GM19023 (cell line): ENCODE results near the gene SLIT3.

Experiments
- ATAC-seq: cut with Tn5 transposase; IDR thresholded peaks from one replicate; pipeline ENCODE4 v1.9.1; 2021; ENCODE audit warnings: mild to moderate bottlenecking, moderate library complexity; ENCODE audit not compliant: unreplicated experiment

SLIT3 gene

DNA sequence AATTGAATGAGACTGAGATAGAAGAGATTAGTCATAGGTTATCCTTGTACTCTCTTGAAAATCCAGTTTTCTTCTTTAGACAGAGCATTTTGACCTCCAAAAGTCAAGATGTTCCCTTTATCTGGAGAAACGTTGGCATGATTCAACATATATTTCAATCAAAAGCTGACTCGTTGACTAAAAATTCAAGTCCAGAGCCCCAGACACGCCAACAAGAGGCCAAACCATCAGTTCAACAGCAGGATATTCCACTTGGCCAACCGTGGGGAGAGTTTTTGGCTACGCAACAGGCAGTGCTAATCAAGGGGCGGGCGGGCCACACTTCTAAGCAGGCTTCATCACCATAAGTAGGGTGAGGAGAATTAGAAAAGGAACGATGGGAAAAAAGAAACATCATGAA is 119.1 kb downstream of the SLIT3 start:
- ATAC-seq = no peak

- ATAC-seq = no peak
Measured at GRCh38 chr5:169178754-169179153, 122.2 kb downstream of the SLIT3 start.

DNA sequence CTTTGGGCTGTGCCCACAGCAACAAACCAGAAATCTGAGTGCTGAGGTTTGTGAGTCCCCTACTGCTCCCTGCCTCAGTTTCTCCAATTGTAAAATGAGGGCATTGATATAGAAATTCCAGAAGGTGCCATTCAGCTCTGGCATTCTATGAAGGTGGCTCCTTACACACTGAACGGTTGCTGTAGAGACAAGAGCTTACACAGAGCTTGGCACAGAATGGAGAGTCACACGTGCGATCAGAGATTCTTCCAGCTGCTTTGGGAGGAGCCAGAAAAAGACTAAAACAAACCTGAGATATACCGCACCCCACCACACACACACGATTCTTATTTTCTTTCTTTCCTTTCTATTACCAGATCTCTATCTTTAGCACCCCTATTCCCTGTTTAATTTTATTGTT is 122.7 kb downstream of the SLIT3 start:
- ATAC-seq = no peak

DNA sequence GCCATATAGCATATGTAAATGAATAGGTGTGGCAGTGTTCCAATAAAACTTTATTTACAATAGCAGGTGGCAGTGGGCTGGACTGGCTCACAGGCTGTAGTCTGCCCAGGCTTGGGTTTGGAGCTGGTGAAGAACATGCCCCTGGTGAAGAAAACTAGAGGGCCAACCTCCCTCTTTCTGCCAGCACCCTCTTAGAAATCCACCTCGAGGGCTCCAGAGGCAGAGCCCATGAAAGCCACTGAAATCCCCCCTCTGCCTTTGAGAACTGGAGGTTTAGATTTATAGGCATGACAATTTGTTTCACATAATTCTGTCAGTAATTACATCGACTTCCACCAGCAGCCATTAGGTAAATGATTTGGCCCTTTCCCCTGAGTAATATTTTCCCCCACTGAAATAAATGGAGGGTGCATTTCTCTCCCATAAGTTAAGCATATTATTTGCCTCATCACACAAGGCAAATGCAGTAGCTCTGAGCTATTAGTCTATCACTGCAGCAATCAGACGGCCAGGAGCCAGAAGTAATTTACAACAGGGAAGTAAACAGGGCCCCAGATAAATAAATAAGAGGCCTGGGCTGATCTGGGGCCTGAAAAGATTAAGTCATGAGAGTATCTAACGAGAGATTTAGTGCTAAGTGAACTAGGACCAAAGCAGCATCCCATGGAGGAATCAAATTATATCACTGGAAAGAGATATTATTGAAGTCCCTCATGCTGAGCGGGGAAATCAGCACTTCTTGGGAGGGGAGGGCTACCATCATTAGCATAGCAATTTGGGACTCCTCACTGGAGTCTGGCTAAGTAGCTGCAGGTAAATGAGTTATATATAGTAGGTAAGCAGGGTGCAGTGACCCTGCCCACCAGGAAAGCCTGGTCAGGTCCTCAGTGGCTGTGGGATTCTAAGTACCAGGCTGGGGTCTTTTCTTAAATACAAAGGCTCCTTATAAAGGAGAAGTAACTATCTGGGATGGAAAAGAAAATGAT is 123.9 kb downstream of the SLIT3 start:
- no peak for ATAC-seq

GRCh38 chr5:169175733-169176132 is 125.2 kb downstream of the SLIT3 start:
- no peak for ATAC-seq

DNA sequence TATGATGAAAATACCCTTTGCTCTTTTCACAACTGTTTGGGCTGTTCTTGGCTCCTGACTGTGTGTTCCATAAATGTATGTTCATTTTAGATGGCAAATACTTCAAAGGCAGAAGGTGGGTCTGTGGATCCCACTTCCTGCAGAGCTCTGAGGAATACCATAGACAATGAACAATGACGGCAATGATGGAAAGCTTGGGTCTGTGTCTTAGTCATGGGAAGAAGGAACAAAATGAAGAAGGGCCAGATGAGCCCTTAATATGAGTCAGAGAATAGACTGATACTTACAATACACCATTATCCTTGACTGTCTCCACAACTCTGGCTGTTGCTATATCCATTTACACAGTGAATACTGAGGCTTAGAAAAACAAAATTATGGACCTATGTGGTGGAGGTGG is 126.0 kb downstream of the SLIT3 start:
- ATAC-seq = no peak

DNA sequence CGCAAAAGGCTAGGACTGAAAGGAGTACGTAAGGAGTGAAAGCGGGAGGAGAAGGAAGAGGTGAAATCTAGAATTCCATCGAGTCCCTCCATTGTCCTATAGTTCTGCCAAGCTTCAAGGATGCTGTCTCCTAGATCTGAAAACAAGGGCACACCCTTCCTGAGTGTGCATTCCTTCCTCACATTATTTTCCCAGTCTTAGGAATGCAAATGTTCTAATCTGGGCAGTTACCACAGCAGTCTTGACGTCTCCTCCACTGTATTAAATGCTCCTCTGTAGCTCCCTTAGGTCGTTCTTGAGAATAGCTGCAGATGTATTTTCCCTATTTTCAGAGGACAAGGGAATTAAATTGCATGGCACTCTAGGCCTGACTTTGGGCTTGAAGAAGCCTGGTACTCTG is 127.6 kb downstream of the SLIT3 start:
- no peak for ATAC-seq

GRCh38 chr5:169171515-169171914 is 129.4 kb downstream of the SLIT3 start:
- no peak for ATAC-seq

GRCh38 chr5:169169783-169170182 is 131.2 kb downstream of the SLIT3 start:
- ATAC-seq = no peak

DNA sequence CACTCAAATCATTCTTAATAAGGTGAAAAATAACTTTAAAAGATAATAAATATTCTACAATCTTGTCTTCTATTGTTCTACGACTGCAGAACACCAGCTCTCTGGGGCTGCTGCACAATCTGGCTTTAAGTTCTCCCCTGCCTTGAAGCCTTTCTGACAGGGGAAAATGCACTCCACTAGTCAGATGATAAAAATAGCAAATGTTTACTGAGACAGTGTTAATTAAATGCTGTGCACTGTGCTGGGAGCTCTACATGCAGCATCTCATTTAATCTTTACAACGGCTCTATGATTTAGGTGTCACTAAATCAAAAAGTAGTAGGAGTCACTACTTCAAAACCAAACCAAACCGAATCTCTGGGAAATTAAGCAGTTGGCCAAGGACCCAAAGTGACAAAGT is 132.7 kb downstream of the SLIT3 start:
- no peak for ATAC-seq

GRCh38 chr5:169166078-169166477 is 134.9 kb downstream of the SLIT3 start:
- no peak for ATAC-seq

DNA sequence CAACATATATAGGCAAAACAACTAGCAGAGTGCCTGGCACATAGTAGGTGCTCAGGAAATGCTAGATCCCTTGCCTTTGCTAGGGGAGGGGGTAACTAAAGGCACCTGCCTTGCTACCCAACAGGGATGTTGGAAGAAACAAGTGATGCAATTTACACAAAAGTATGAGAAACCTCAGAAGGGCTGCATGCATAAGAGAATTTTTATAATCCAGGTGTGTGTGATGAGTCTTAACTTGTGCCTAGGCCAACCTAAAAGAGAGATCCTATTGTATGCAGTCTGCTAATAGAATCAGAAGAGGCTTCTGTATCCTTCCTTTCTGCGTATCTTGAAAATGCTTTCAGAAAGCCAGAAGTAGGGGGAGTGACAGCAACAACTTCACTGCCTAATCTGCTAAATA is 135.9 kb downstream of the SLIT3 start:
- ATAC-seq = no peak

GRCh38 chr5:169164481-169164925 is 136.4 kb downstream of the SLIT3 start:
- no peak for ATAC-seq

- ATAC-seq = no peak
Measured at GRCh38 chr5:169162407-169162806, 138.5 kb downstream of the SLIT3 start.

- no peak for ATAC-seq
Measured at GRCh38 chr5:169161022-169161680, 139.8 kb downstream of the SLIT3 start.

DNA sequence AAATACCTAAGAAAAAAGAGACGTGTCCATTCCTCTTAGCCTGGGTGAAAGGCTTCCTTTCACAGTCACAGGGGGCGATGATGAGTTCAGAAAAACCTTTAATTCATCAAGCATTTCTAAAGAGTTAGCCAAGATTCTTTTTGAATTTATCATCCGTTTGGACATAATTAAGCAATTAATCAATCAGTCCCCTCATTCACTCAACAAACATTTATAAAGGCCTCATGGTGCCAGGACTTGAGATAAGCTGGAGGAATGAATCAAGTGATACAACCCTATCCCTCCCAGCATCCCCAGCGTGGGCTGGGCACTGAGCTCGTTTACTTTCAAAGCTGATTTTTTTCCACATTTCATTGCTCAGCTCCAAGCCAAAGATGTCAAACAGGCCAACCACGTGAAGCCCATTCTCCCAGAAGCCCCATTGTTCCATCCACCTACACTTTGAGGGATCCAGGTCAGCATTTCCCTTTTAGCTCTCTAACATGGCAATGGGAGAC is 140.5 kb downstream of the SLIT3 start:
- no peak for ATAC-seq

DNA sequence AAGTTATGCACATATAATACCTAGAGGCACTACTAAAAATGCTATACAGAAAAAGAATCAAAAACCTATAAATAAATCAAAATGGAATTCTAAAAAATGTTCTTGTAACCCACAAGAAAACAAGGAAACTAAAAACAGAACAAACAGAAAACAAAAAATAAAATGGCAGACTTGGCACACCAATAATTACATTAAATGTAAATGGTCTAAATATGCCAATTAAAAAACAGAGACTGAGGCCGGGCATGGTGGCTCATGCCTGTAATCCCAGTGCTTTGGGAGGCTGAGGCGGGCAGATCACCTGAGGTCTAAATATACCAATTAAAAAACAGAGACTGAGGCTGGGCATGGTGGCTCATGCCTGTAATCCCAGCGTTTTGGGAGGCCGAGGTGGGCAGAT is 142.2 kb downstream of the SLIT3 start:
- no peak for ATAC-seq

DNA sequence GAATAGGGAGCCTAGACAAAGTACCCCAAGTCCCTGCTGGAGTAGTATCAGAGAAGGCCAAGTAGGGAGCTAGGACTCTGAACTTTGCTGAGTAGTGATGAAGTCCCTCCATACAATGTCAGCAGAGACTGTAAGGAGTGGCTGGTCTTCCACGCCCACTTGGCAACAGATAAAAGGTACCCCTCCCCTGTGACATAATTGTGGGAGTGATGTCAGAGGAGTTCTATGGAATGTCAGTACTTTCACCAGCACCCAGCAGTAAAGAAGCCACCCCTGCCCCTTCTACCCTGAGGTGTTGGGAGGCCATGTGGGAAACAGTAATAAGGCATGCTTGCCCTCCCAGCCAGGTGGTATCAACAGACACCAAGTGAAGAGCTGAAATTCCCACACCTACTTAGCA is 143.9 kb downstream of the SLIT3 start:
- ATAC-seq = no peak

- ATAC-seq = no peak
Measured at GRCh38 chr5:169154679-169155078, 146.3 kb downstream of the SLIT3 start.

DNA sequence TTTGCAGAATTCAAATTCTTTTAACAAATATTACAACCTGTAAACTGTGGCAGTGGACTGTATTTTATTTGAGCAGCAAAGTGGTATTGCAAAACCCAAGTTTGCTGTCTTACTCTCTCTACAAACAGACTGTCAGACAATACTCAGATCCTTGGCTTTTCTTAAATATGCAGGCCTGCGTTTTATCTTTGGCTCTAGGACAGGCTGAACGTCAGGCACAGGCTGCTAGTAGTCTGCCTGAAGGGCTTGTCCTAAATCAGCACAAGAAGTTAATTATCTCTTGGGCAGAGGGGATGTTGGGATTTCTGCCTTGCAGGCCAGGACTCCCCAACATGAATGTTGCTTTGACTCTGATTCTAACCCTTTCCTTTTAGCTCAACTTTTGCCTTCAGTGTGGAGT is 147.5 kb downstream of the SLIT3 start:
- ATAC-seq = no peak

DNA sequence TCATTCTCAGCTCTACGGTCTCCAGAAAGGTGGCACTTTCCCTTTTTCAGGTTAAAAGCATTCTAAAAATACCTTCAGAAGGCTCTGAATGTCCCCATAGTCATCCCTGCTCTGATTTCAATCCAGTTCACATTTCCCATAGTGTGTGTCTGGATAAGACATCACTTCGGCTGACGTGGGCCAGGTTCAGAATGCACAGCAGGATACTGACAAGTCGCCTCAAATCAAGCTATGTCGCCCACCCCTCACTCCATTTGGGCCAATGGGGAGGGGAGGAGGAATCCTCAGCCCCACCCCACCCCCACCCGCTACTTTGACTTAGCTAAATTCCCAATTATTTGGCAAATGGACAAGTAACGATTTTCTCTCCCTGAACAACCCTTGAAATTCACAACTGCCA is 148.0 kb downstream of the SLIT3 start:
- no peak for ATAC-seq

- ATAC-seq = no peak
Measured at GRCh38 chr5:169152453-169152852, 148.5 kb downstream of the SLIT3 start.
